Measurements from ENCODE around the gene KCNE4. TPM values are rescaled to one million over a fixed set of nuclear protein-coding genes. Genes with fewer than 3 reads are reported as not detected.

The KCNE4 gene
- total RNA-seq, 1 experiment from 2014 or later = 2.0 TPM

DNA sequence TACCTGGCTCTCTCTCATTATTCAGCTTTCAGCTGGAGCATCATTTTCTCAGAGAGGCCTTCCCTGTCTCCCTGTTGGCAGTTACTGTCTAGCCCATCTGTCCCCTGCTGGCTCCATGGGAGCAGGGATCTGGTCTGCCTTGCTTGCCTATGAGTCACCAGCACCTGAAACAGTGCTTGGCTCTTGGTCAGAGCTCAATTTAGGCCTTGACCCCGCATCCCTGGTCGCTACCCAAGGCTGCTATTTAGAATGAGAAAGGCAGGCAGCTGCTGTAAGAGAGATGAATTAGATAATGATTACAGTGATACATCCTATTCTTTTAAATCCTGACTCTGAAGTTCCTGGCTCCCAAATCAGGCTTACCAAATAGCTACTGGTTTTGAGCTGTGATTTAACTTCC, 32.9 kb downstream of the KCNE4 start:
- DNase-seq (ENCODE audit: low read depth) = peak; percentile 27

DNA sequence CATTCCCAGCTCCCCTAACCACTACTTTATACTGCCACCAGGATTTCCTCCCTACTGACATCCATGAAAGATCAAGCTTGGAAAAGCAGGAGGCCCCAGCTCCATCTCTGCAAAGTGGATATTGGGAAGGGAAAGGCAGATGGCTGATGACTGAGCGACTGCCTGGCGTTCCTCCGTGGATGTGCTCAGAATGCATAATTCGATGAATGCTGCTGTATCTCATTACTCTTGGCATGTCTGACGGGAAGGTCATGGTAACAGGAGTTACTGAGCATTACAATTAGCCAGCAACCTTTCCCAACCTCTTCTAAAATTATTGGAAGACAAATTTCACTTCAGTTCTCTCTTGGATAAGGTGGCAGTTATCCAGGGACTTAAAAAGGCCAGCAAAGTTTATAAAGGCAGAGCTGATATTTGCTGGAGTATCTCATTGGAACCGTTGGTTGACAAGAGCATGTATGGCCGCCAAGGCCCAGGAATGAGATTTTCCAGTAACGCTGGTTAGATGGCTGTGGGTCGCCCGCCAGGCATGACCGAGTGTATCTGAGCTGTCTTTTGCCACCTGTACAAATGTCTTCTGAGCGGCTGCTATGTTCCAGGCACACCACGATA, 34.5 kb downstream of the KCNE4 start:
- no peak for DNase-seq (ENCODE audit: low read depth)

DNA sequence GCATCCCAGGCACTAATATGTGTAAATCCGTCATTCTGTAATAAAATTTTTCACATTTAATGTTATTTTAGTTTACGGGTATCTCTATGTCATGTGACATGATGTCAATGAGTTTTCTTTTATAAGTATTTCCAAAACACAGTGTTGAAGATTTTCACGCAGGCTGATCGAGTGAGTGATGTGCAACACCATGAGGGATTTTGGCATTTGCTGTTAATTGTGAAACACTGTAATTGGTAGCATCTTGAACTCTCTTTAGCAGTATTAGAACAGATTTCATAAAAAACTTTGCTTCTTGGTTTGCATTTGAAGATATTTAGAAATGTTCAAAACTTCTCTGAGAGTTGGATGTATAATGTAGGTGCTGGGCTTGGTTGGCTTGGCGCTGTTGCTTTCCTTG, 35.5 kb downstream of the KCNE4 start:
- DNase-seq (ENCODE audit: low read depth) = no peak

DNA sequence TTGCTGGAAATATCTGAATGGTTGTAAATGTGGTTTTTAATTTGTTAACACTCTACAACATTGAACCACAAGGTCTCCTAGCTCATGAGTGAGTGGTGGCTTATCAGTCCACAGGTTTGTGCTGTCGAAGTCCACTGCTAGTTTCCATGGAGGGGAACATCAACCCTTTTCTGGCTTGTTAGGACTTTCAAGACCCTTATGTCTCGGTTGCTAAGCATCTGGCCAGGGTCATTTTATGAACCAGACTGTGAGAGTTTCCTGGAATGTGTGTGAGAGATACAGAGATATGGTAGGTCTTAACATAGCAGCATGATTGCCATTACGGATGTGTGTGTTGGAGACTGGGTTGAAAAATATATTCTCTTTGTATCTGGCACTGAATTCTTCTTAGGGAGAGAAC, 36.9 kb downstream of the KCNE4 start:
- DNase-seq (ENCODE audit: low read depth) = no peak

DNA sequence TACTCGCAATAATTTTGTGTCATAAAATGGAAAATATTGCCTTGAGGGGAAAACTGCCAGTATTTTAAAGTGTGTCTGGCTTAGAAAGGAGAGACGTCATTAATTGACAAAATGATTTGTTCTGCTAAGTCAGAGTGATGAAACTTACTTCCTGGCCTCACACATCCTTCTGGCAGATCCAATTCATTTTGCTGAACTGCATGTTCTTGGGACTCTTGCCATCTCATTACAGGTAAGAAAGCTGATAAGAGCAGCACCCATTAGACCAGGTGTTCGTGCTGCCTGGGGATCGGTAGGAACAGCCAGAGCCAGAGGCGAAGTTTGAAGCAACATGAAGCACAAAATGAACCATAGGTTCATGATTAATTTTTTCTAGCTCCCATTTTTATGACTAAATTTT, 38.0 kb downstream of the KCNE4 start:
- DNase-seq (ENCODE audit: low read depth) = no peak

GRCh38 chr2:223090540-223091235, 38.7 kb downstream of the KCNE4 start:
- DNase-seq (ENCODE audit: low read depth) = no peak

DNA sequence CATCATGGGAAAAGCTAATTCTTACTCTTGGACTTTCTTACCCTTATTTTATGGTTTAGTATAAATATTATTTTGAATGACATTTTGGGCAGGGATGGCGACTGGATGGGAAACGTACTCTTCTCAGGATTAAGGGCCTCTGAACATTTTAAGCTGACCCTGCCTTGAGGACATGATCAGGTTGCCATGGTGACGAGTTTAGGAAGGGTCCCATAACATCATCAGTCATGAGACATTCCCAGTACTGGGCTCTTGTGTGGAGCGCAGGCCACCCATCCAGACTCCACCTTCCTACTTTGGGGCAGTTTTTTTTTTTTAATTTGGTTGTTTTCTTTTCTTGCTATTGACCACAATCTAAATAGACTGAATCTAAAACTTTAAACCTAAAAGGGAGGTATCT, 40.7 kb downstream of the KCNE4 start:
- no peak for DNase-seq (ENCODE audit: low read depth)

DNA sequence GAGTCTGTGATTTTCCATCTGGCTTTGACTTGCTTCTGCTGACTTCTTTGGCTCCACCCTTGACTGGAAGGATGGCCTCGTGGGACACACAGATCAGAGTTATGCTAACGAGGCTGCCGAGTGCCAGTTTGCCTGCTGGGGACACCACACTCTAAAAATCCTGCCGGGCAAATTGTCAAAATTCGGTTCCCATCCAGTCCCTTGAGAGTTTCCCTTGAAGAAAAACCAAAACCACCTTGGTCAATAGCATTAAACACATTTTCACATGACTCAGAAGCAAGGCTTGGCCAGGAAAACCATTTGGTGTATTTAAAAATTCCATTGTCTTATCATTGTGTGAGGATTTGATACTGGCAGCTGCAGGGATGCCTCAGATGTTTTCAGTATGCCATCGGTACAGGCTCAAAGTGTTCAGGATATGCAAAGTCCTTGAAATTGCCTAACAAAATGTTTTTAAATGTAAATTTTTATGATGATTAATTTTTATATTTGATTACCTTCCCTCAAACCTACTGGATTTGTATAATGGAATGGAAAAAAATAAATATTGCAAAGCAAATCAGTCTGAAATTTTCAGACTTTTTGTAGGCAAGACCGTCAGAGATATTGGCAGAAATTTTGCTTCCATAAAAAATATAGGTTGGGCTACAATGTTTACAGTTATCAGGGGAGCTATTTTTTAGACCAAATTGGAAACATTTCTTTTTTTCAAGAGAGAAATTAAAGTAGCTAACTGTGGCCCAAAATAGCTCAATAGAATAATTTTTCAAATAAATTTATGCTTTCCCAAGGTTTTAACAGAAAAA, 41.6 kb downstream of the KCNE4 start:
- DNase-seq (ENCODE audit: low read depth) = peak; percentile 76

DNA sequence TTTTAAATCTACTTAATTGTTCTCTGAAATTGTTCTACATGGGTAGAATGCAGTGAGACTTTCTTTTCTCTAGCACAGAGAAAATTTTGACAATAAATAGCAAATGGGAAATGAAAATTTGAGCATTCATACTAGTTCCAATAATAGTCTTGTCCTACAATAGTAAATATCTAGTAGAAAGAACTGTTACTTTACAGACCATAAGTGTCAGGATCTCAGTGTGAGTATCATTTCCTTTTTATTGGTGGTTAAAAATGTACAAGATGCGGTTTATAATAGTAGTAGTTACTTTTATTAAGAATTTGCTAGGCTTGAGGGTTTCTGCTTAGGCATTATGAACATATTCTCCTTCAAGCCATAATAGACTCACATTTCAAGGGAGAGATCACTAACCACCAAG, 43.2 kb downstream of the KCNE4 start:
- DNase-seq (ENCODE audit: low read depth) = no peak

- DNase-seq (ENCODE audit: low read depth) = no peak
Measured at GRCh38 chr2:223096235-223096970, 44.4 kb downstream of the KCNE4 start.

- DNase-seq (ENCODE audit: low read depth) = no peak
Measured at GRCh38 chr2:223097888-223098383, 45.9 kb downstream of the KCNE4 start.

DNA sequence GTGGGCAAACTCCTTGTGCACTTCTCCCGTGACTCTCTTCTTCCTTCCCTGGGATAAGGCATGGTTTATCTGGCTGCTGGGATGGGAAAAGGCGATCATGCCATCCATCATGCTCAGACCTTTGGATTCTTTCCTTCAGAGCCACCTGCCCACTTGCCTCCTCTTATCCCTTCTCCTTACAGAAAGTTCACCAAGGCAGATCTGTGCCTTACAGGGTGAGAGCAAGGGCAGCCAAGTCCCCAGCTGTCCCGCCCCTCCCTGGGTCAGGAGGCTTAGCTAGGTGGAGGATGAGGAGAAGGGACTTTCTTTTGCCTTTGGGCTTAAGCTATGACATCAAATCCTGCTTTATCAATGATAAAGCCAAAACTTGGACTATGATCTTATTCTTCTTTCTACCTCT, 47.6 kb downstream of the KCNE4 start:
- DNase-seq (ENCODE audit: low read depth) = no peak

- DNase-seq (ENCODE audit: low read depth) = no peak
Measured at GRCh38 chr2:223100061-223100511, 48.1 kb downstream of the KCNE4 start.

DNA sequence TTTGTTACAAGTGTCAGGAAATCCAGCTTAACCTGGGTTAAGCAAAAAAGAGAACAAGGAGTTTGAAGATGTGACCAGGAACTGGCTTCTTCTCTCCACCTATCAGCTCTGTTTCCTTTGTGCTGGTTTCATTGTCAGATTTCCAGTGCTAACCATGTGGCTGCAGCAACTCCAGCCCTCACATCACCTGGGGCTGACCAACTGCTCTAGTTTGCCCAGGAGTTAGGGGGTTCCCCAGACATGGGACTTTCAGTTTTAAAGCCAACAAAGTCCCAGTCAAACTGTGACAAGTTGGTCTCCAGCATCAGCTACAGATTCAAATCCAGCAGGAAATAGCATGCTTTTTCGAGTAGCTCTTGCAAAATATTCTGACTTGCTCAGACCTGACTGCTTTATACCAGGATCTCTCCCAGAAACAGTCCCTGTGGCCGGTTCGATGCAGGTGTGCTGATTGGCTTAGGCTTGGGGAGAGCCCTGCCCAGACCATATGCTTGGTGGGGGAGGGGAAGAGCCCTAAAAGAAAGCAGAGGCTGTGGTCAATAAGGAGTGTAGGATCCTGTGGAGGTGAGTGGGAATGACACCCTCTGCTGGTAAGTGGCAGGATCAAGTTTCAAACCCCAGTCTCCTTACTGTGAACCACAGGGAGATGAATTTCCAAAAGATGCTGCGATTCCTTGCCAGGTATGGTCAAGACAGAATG, 49.5 kb downstream of the KCNE4 start:
- DNase-seq (ENCODE audit: low read depth) = peak; percentile 35

GRCh38 chr2:223102040-223102400, 50.0 kb downstream of the KCNE4 start:
- no peak for DNase-seq (ENCODE audit: low read depth)

DNA sequence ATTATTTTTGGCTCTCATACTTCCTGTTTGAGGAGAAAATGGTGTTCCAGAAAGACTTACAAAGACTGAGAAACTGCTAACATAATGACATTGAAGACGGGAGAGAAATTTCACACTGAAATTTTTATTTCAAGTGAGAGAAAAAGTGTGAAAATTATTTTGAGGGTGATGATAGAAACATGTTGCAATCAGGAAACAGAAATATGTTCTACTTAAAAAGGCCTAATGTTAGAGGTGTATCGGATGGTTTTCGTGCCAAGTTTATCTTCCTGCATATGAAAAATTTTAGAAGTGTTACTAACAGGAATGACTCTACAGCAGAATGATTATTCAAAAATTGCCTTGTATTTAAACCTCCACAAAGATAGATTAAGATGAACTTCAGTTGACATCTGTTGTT, 50.5 kb downstream of the KCNE4 start:
- DNase-seq (ENCODE audit: low read depth) = no peak

GRCh38 chr2:223104336-223105132, 52.5 kb downstream of the KCNE4 start:
- DNase-seq (ENCODE audit: low read depth) = no peak
